GM12878 (cell line): ENCODE measurements around the gene ZNF791. TPM values are rescaled to one million over a fixed set of nuclear protein-coding genes. Genes with fewer than 3 reads are reported as not detected.

Source experiments
- polyA plus RNA-seq, 11 experiments: library from polyadenylated mRNA; depleted of rRNA in 4 of 11; unstranded in 6 of 11; stranded (reverse) in 5 of 11; fragments of >200 nt; fragmentation: Nextera tagmentation in 4 of 11; fragmentation: Illumina TruSeq in 1 of 11; extraction: Ambion mirVana in 4 of 11; extraction: Trizol in 1 of 11; gene quantifications; 1 replicate in 1 of 11; 2 replicates in 10 of 11; pipeline versions ENCODE4 v1.2.1 to v1.2.3, GENCODE V29; 2011 to 2016; ENCODE audit warnings: inconsistent platforms in 2 of 11, missing spikeins in 2 of 11, low read depth in 1 of 11
- total RNA-seq, 4 experiments: library from RNA; depleted of rRNA in 3 of 4; stranded (reverse); fragments of >200 nt in 3 of 4; fragmentation: Illumina TruSeq in 1 of 4; extraction: Trizol in 1 of 4; gene quantifications; 2 replicates each; pipeline versions ENCODE4 v1.2.1 to v1.2.3, GENCODE V29; 2013 to 2021

Gene ZNF791
- total and polyA plus RNA-seq, 10 of the 15 experiments (the other 5 are each of a cell fraction or from before 2014, with no cell fraction given), result 7.5 to 24.0 (median 11.8) TPM

Other genes with a start within 250 kb of the ZNF791 start
Only the 7 nearest of the 22 such genes appear.
- 4.1 and 4.7 TPM in 2 replicates for gene ZNF564, start 59.4 kb upstream of the ZNF791 start, total RNA-seq (2014; rRNA removed)
- gene ZNF564, start 59.4 kb upstream of the ZNF791 start, total RNA-seq (2014; rRNA removed; fragmentation: Illumina TruSeq; extraction: Trizol), result 6.1 and 6.8 TPM in 2 replicates
- 5.4 and 7.4 TPM in 2 replicates for gene ZNF564, start 59.4 kb upstream of the ZNF791 start, total RNA-seq (2021)
- 5.6 and 9.6 TPM in 2 replicates for gene ZNF564, start 59.4 kb upstream of the ZNF791 start, polyA plus RNA-seq (2011; rRNA removed)
- gene ZNF564, start 59.4 kb upstream of the ZNF791 start, polyA plus RNA-seq (2014; fragmentation: Illumina TruSeq; extraction: Trizol), result 4.5 and 6.2 TPM in 2 replicates
- 1 to 10 TPM; 1.5 to 1.8 TPM for gene ZNF564, start 59.4 kb upstream of the ZNF791 start, polyA plus RNA-seq (2014; fragmentation: Nextera tagmentation; extraction: Ambion mirVana)
- gene ZNF564, start 59.4 kb upstream of the ZNF791 start, polyA plus RNA-seq (2014; rRNA removed), result 2.3 and 5.2 TPM in 2 replicates
- 1 to 10 TPM; 7.6 to 8.9 TPM for gene ZNF564, start 59.4 kb upstream of the ZNF791 start, polyA plus RNA-seq (2016; fragmentation: Nextera tagmentation; extraction: Ambion mirVana)
- gene ZNF490, start 107 bp upstream of the ZNF791 start, total RNA-seq (2014; rRNA removed), result 7.7 and 7.9 TPM in 2 replicates
- gene ZNF490, start 107 bp upstream of the ZNF791 start, total RNA-seq (2014; rRNA removed; fragmentation: Illumina TruSeq; extraction: Trizol), result 7.2 TPM in 2 replicates
- gene ZNF490, start 107 bp upstream of the ZNF791 start, total RNA-seq (2021), result 8.4 TPM in 2 replicates
- gene ZNF490, start 107 bp upstream of the ZNF791 start, polyA plus RNA-seq (2011; rRNA removed), result 7.0 and 7.2 TPM in 2 replicates
- gene ZNF490, start 107 bp upstream of the ZNF791 start, polyA plus RNA-seq (2014; fragmentation: Illumina TruSeq; extraction: Trizol), result 3.2 and 5.0 TPM in 2 replicates
- 1 to 10 TPM in 1 of 2 experiments, under 1 TPM in 1; 0.57 to 1.4 TPM for gene ZNF490, start 107 bp upstream of the ZNF791 start, polyA plus RNA-seq (2014; fragmentation: Nextera tagmentation; extraction: Ambion mirVana)
- 2.6 and 3.2 TPM in 2 replicates for gene ZNF490, start 107 bp upstream of the ZNF791 start, polyA plus RNA-seq (2014; rRNA removed)
- gene ZNF490, start 107 bp upstream of the ZNF791 start, polyA plus RNA-seq (2016; fragmentation: Nextera tagmentation; extraction: Ambion mirVana), result 1 to 10 TPM; 2.7 to 2.8 TPM
- 132 and 149 TPM in 2 replicates for gene MAN2B1, start 55.8 kb downstream of the ZNF791 start, total RNA-seq (2014; rRNA removed)
- 58.4 and 63.5 TPM in 2 replicates for gene MAN2B1, start 55.8 kb downstream of the ZNF791 start, total RNA-seq (2014; rRNA removed; fragmentation: Illumina TruSeq; extraction: Trizol)
- gene MAN2B1, start 55.8 kb downstream of the ZNF791 start, total RNA-seq (2021), result 209 and 224 TPM in 2 replicates
- gene MAN2B1, start 55.8 kb downstream of the ZNF791 start, polyA plus RNA-seq (2011; rRNA removed), result 18.2 and 48.7 TPM in 2 replicates
- 29.5 and 60.4 TPM in 2 replicates for gene MAN2B1, start 55.8 kb downstream of the ZNF791 start, polyA plus RNA-seq (2014; fragmentation: Illumina TruSeq; extraction: Trizol)
- 10 to 100 TPM in 1 of 2 experiments, 1 to 10 TPM in 1; 7.6 to 33.6 TPM for gene MAN2B1, start 55.8 kb downstream of the ZNF791 start, polyA plus RNA-seq (2014; fragmentation: Nextera tagmentation; extraction: Ambion mirVana)
- gene MAN2B1, start 55.8 kb downstream of the ZNF791 start, polyA plus RNA-seq (2014; rRNA removed), result 99.2 and 104 TPM in 2 replicates
- gene MAN2B1, start 55.8 kb downstream of the ZNF791 start, polyA plus RNA-seq (2016; fragmentation: Nextera tagmentation; extraction: Ambion mirVana), result 100 to 1,000 TPM; 118 to 133 TPM
- 12.2 and 14.0 TPM in 2 replicates for gene WDR83, start 55.9 kb downstream of the ZNF791 start, total RNA-seq (2014; rRNA removed)
- 6.7 and 9.1 TPM in 2 replicates for gene WDR83, start 55.9 kb downstream of the ZNF791 start, total RNA-seq (2014; rRNA removed; fragmentation: Illumina TruSeq; extraction: Trizol)
- 16.0 TPM in 2 replicates for gene WDR83, start 55.9 kb downstream of the ZNF791 start, total RNA-seq (2021)
- 5.4 and 7.6 TPM in 2 replicates for gene WDR83, start 55.9 kb downstream of the ZNF791 start, polyA plus RNA-seq (2011; rRNA removed)
- 2.2 and 4.5 TPM in 2 replicates for gene WDR83, start 55.9 kb downstream of the ZNF791 start, polyA plus RNA-seq (2014; fragmentation: Illumina TruSeq; extraction: Trizol)
- gene WDR83, start 55.9 kb downstream of the ZNF791 start, polyA plus RNA-seq (2014; fragmentation: Nextera tagmentation; extraction: Ambion mirVana), result 1 to 10 TPM in 1 of 2 experiments, under 1 TPM in 1; 0.58 to 2.3 TPM
- 12.6 and 16.5 TPM in 2 replicates for gene WDR83, start 55.9 kb downstream of the ZNF791 start, polyA plus RNA-seq (2014; rRNA removed)
- 10 to 100 TPM; 15.0 to 17.7 TPM for gene WDR83, start 55.9 kb downstream of the ZNF791 start, polyA plus RNA-seq (2016; fragmentation: Nextera tagmentation; extraction: Ambion mirVana)
- gene DHPS, start 71.0 kb downstream of the ZNF791 start, total RNA-seq (2014; rRNA removed), result 89.6 and 94.9 TPM in 2 replicates
- 56.6 and 58.8 TPM in 2 replicates for gene DHPS, start 71.0 kb downstream of the ZNF791 start, total RNA-seq (2014; rRNA removed; fragmentation: Illumina TruSeq; extraction: Trizol)
- gene DHPS, start 71.0 kb downstream of the ZNF791 start, total RNA-seq (2021), result 87.2 and 90.4 TPM in 2 replicates
- 74.4 and 104 TPM in 2 replicates for gene DHPS, start 71.0 kb downstream of the ZNF791 start, polyA plus RNA-seq (2011; rRNA removed)
- 57.8 and 64.6 TPM in 2 replicates for gene DHPS, start 71.0 kb downstream of the ZNF791 start, polyA plus RNA-seq (2014; fragmentation: Illumina TruSeq; extraction: Trizol)
- gene DHPS, start 71.0 kb downstream of the ZNF791 start, polyA plus RNA-seq (2014; fragmentation: Nextera tagmentation; extraction: Ambion mirVana), result 10 to 100 TPM; 36.4 to 76.0 TPM
- gene DHPS, start 71.0 kb downstream of the ZNF791 start, polyA plus RNA-seq (2014; rRNA removed), result 95.2 and 102 TPM in 2 replicates
- 10 to 100 TPM; 81.8 to 84.9 TPM for gene DHPS, start 71.0 kb downstream of the ZNF791 start, polyA plus RNA-seq (2016; fragmentation: Nextera tagmentation; extraction: Ambion mirVana)
- not detected in 2 replicates for gene GNG14, start 77.1 kb downstream of the ZNF791 start, total RNA-seq (2014; rRNA removed)
- not detected in 2 replicates for gene GNG14, start 77.1 kb downstream of the ZNF791 start, total RNA-seq (2014; rRNA removed; fragmentation: Illumina TruSeq; extraction: Trizol)
- not detected in 2 replicates for gene GNG14, start 77.1 kb downstream of the ZNF791 start, total RNA-seq (2021)
- not detected in 2 replicates for gene GNG14, start 77.1 kb downstream of the ZNF791 start, polyA plus RNA-seq (2011; rRNA removed)
- gene GNG14, start 77.1 kb downstream of the ZNF791 start, polyA plus RNA-seq (2014; fragmentation: Illumina TruSeq; extraction: Trizol), result not detected in 2 replicates
- gene GNG14, start 77.1 kb downstream of the ZNF791 start, polyA plus RNA-seq (2014; fragmentation: Nextera tagmentation; extraction: Ambion mirVana), result not detected
- not detected in 2 replicates for gene GNG14, start 77.1 kb downstream of the ZNF791 start, polyA plus RNA-seq (2014; rRNA removed)
- gene GNG14, start 77.1 kb downstream of the ZNF791 start, polyA plus RNA-seq (2016; fragmentation: Nextera tagmentation; extraction: Ambion mirVana), result not detected
- gene FBXW9, start 85.7 kb downstream of the ZNF791 start, total RNA-seq (2014; rRNA removed), result 11.8 and 14.8 TPM in 2 replicates
- gene FBXW9, start 85.7 kb downstream of the ZNF791 start, total RNA-seq (2014; rRNA removed; fragmentation: Illumina TruSeq; extraction: Trizol), result 3.7 and 4.0 TPM in 2 replicates
- gene FBXW9, start 85.7 kb downstream of the ZNF791 start, total RNA-seq (2021), result 10.4 and 12.8 TPM in 2 replicates
- 1.8 and 4.3 TPM in 2 replicates for gene FBXW9, start 85.7 kb downstream of the ZNF791 start, polyA plus RNA-seq (2011; rRNA removed)
- gene FBXW9, start 85.7 kb downstream of the ZNF791 start, polyA plus RNA-seq (2014; fragmentation: Illumina TruSeq; extraction: Trizol), result 0.16 and 1.5 TPM in 2 replicates
- 1 to 10 TPM in 1 of 2 experiments, under 1 TPM in 1; 0.21 to 1.1 TPM for gene FBXW9, start 85.7 kb downstream of the ZNF791 start, polyA plus RNA-seq (2014; fragmentation: Nextera tagmentation; extraction: Ambion mirVana)
- 13.7 and 14.4 TPM in 2 replicates for gene FBXW9, start 85.7 kb downstream of the ZNF791 start, polyA plus RNA-seq (2014; rRNA removed)
- 10 to 100 TPM; 13.3 to 13.7 TPM for gene FBXW9, start 85.7 kb downstream of the ZNF791 start, polyA plus RNA-seq (2016; fragmentation: Nextera tagmentation; extraction: Ambion mirVana)